Lung (tissue), 12 donors: ENCODE results near the gene KHDRBS2. TPM values are rescaled to one million over a fixed set of nuclear protein-coding genes. Genes with fewer than 3 reads are reported as not detected.
A peak's percentile ranks its signal among the peaks of the same experiment; 100 is the strongest.

Source experiments
- ATAC-seq: fragments of 200-7000 bp; cut with Tn5 transposase; one replicate; pipeline ENCODE4 v1.9.1; 2020; ENCODE audit warnings: moderate number of reproducible peaks; ENCODE audit not compliant: insufficient read depth, low FRiP score
- DNase-seq, 3 donors: peaks; one replicate each; pipeline ENCODE4 v3.0.0-alpha.2; 2013 to 2017
- H3K27ac ChIP-seq, 2 donors: one replicate each; pipeline ENCODE4 v1.5.1; 2013; ENCODE audit warnings: mild to moderate bottlenecking in 2 of 2, moderate library complexity in 2 of 2, control low read depth in 1 of 2, inconsistent platforms in 1 of 2, low read depth in 1 of 2, low read length in 1 of 2
- H3K27me3 ChIP-seq, 3 donors: one replicate each; pipeline ENCODE4 v1.5.1; 2013; ENCODE audit warnings: low read length in 2 of 3; ENCODE audit not compliant: control insufficient read depth in 3 of 3, insufficient read depth in 3 of 3
- H3K36me3 ChIP-seq, 4 donors: one replicate each; pipeline ENCODE4 v1.5.1; 2013; ENCODE audit warnings: low read length in 4 of 4, mild to moderate bottlenecking in 1 of 4, moderate library complexity in 1 of 4; ENCODE audit not compliant: control insufficient read depth in 4 of 4, insufficient read depth in 4 of 4
- H3K4me1 ChIP-seq, 5 donors: one replicate each; pipeline ENCODE4 v1.5.1; 2013; ENCODE audit warnings: low read length in 5 of 5, mild to moderate bottlenecking in 2 of 5, moderate library complexity in 1 of 5; ENCODE audit not compliant: control insufficient read depth in 5 of 5, insufficient read depth in 5 of 5
- H3K4me3 ChIP-seq: one replicate; pipeline ENCODE4 v1.5.1; 2013; ENCODE audit warnings: mild to moderate bottlenecking, control low read depth, moderate library complexity
- H3K9ac ChIP-seq, 2 donors: one replicate each; pipeline ENCODE4 v1.5.1; 2013; ENCODE audit warnings: low read length in 2 of 2, control low read depth in 1 of 2; ENCODE audit not compliant: insufficient read depth in 1 of 2
- H3K9me3 ChIP-seq, 4 donors: one replicate each; pipeline ENCODE4 v1.5.1; 2013; ENCODE audit warnings: low read length in 3 of 4, mild to moderate bottlenecking in 1 of 4, moderate library complexity in 1 of 4; ENCODE audit not compliant: control insufficient read depth in 4 of 4, insufficient read depth in 3 of 4
- CTCF ChIP-seq: IDR thresholded peaks from 2 replicates; pipeline ENCODE4 v1.5.1; 2012; ENCODE audit warnings: mild to moderate bottlenecking; ENCODE audit errors: control extremely low read depth, extremely low read depth
- WGBS, 2 donors: extraction: QIAGEN DNeasy Blood & Tissue Kit; methylation state at CpG; one replicate each; pipeline ENCODE4 v1.1.7; 2013; 5-methylcytosine and 5-hydroxymethylcytosine counted together
- polyA plus RNA-seq, 2 donors: library from polyadenylated mRNA; stranded (reverse); fragments of 200-250 nt; gene quantifications; one replicate each; pipeline ENCODE4 v1.2.1, GENCODE V29; 2013
- total RNA-seq, 2 donors: library from RNA; depleted of rRNA in 1 of 2; stranded (reverse); fragments of >200 nt in 1 of 2; gene quantifications; one replicate each; pipeline ENCODE4 v1.2.1, GENCODE V29; 2014 to 2021
- donor health status: control.
- donor health status: control.
- donor health status: Bipolar disorder and iron deficiency.
- donor health status: healthy.
- donor health status: DM: yes; HTN: yes; CAD: no.

KHDRBS2 gene
- total and polyA plus RNA-seq, 4 donors: 0.68 to 43.9 (median 3.8) TPM

- Histone ChIP-seq H3K27ac (no peak overlapping the region), H3K9me3 (peaks cover 0 to 3% (median 0%) of the 10 kb centered on the region in 4 donors), H3K27me3 (no peaks in the 10 kb centered on the region), H3K4me3 (no peak overlapping the region), H3K4me1 (no peaks in the 10 kb centered on the region), H3K36me3 (no peaks in the 10 kb centered on the region), H3K9ac (no peak overlapping the region)
- DNase-seq (no peak), ATAC-seq (no peak)
- 76 to 82% methylated on average over 1 of the region's 1 CpG for WGBS, 2 donors
- TF ChIP-seq CTCF: no peak
Measured at GRCh38 chr6:62039605-62040004, 246.4 kb downstream of the KHDRBS2 start.

- WGBS, 2 donors: 57 to 69% methylated on average over 2 of the region's 2 CpGs
- peak in 2 of 3 donors; percentile 50 to 65 for DNase-seq
- Histone ChIP-seq H3K4me1 (no peaks in the 10 kb centered on the region), H3K27ac (no peak overlapping the region), H3K9ac (no peak overlapping the region), H3K4me3 (no peak overlapping the region), H3K27me3 (no peaks in the 10 kb centered on the region), H3K9me3 (no peaks in the 10 kb centered on the region), H3K36me3 (no peaks in the 10 kb centered on the region)
- TF ChIP-seq CTCF: no peak
- no peak for ATAC-seq
Measured at GRCh38 chr6:62037445-62037844, 248.6 kb downstream of the KHDRBS2 start.

- Histone ChIP-seq H3K4me3 (no peak overlapping the region), H3K27ac (no peak overlapping the region), H3K9ac (no peak overlapping the region), H3K4me1 (no peaks in the 10 kb centered on the region), H3K36me3 (no peaks in the 10 kb centered on the region), H3K27me3 (no peaks in the 10 kb centered on the region), H3K9me3 (peaks cover 0 to 2% (median 0%) of the 10 kb centered on the region in 4 donors)
- DNase-seq (no peak), ATAC-seq (no peak)
- TF ChIP-seq CTCF: no peak
- WGBS, 2 donors: 91 to 94% methylated on average over 1 of the region's 1 CpG
Measured at GRCh38 chr6:62035952-62036351, 250.1 kb downstream of the KHDRBS2 start.

- Histone ChIP-seq H3K4me1 (no peaks in the 10 kb centered on the region), H3K27ac (no peak overlapping the region), H3K9me3 (peaks cover 0 to 6% (median 0%) of the 10 kb centered on the region in 4 donors), H3K36me3 (no peaks in the 10 kb centered on the region), H3K27me3 (no peaks in the 10 kb centered on the region), H3K4me3 (no peak overlapping the region), H3K9ac (no peak overlapping the region)
- DNase-seq (no peak), ATAC-seq (no peak)
- TF ChIP-seq CTCF: no peak
- 74 to 78% methylated on average over 6 of the region's 6 CpGs for WGBS, 2 donors
Measured at GRCh38 chr6:62013719-62014118, 272.3 kb downstream of the KHDRBS2 start.
